ENCODE measurements around the gene CD99.

- TF ChIP-seq CTCF (conservative IDR thresholded peaks at IDR 0.05; ENCODE audit: low read length), result no peak
- TF ChIP-seq EZH2phosphoT487 (IDR thresholded peaks at IDR 0.05; ENCODE audit: borderline replicate concordance), result no peak
These were observed 48.9 kb upstream of the CD99 start for GRCh38 chrX:2642146-2642545.
